ENCODE measurements around the gene SLC25A23. TPM values are rescaled to one million over a fixed set of nuclear protein-coding genes. Genes with fewer than 3 reads are reported as not detected.

Gene SLC25A23
- total and polyA plus RNA-seq, 2 experiments from 2014 or later = 25.7 to 96.4 TPM

GRCh38 chr19:6465006-6465405 is 5.4 kb upstream of the SLC25A23 start:
- peak overlapping the region; percentile 83 for H3K4me3 Mint-ChIP-seq
- no peaks in the 10 kb centered on the region for H3F3A ChIP-seq (replicated peaks; ENCODE audit: low read depth)
- H3K4me1 ChIP-seq (ENCODE audit: insufficient read depth) = 0 out of 2 replicates have a peak, but pooled peaks cover 6% of the 10 kb centered on the region
- peak overlapping the region; percentile 90 for H3K27ac Mint-ChIP-seq
- H3K27ac ChIP-seq (ENCODE audit: low read depth) = no peak overlapping the region
- H3K4me2 ChIP-seq = peak overlapping the region; percentile 94
- DNase-seq (ENCODE audit: low spot score) (no peak), ATAC-seq (no peak)
- TF ChIP-seq EZH2 (IDR thresholded peaks at IDR 0.05; ENCODE audit: low read depth, unreplicated experiment) (no peak), REST (IDR thresholded peaks at IDR 0.05; ENCODE audit: unreplicated experiment) (no peak), ZNF331 (CRISPR knock-in tag; IDR thresholded peaks at IDR 0.05; ENCODE audit: low read depth) (no peak), ZNF462 (CRISPR knock-in tag; IDR thresholded peaks at IDR 0.05) (no peak), CTCF (conservative IDR thresholded peaks at IDR 0.05; ENCODE audit: low read depth in 2 of 2) (no peak), POLR2AphosphoS5 (IDR thresholded peaks at IDR 0.05; ENCODE audit: low read depth) (no peak), STAT1 (IDR thresholded peaks at IDR 0.05; ENCODE audit: unreplicated experiment) (no peak), CREB1 (CRISPR knock-in tag; IDR thresholded peaks at IDR 0.05; ENCODE audit: low read depth) (no peak), EZH2phosphoT487 (IDR thresholded peaks at IDR 0.05; ENCODE audit: unreplicated experiment) (no peak), ETS1 (IDR thresholded peaks at IDR 0.05) (no peak), NANOG (IDR thresholded peaks at IDR 0.05; ENCODE audit: borderline replicate concordance) (no peak), JUNB (IDR thresholded peaks at IDR 0.05; ENCODE audit: unreplicated experiment) (no peak), ZNF114 (CRISPR knock-in tag; IDR thresholded peaks at IDR 0.05) (no peak)
- no peaks in the 10 kb centered on the region for H3K36me3 ChIP-seq (ENCODE audit: insufficient read depth)
- H3K36me3 Mint-ChIP-seq (ENCODE audit: low read depth) = peaks cover 19% of the 10 kb centered on the region
- no peaks in the 10 kb centered on the region for H4K20me1 ChIP-seq (replicated peaks; ENCODE audit: insufficient read depth)
- H3K4me3 ChIP-seq = peak overlapping the region; percentile 94
- peaks cover 6% of the 10 kb centered on the region; the same call in 1 of the 2 replicates for H3K79me2 ChIP-seq (replicated peaks; ENCODE audit: insufficient read depth)
- no peak overlapping the region for H2AFZ ChIP-seq
- H3K27me3 ChIP-seq (ENCODE audit: insufficient read depth) = peaks cover 5% of the 10 kb centered on the region; the same call in 1 of the 2 replicates
- no peaks in the 10 kb centered on the region for H3K9me2 ChIP-seq (ENCODE audit: insufficient read depth)
- H3K4me1 Mint-ChIP-seq = peaks cover 10% of the 10 kb centered on the region; the same call in 2 of the 3 replicates
- H3K9me3 Mint-ChIP-seq = no peaks in the 10 kb centered on the region; the same call in 2 of the 3 replicates
- H3K27me3 Mint-ChIP-seq (ENCODE audit: insufficient read depth, low read depth, poor library complexity) = peaks cover 22% of the 10 kb centered on the region
